Motor neuron (in vitro differentiated cells): Measurements from ENCODE around the gene GIGYF1. TPM values are rescaled to one million over a fixed set of nuclear protein-coding genes. Genes with fewer than 3 reads are reported as not detected.

Experiments
- ATAC-seq, 8 experiments: fragments of 200-7000 bp; cut with Tn5 transposase; replicated peaks in 6 of 8; 2 replicates each; pipeline ENCODE4 v1.8.0; 2021; ENCODE audit warnings: mild to moderate bottlenecking in 8 of 8, moderate library complexity in 8 of 8
- H3K27ac ChIP-seq, 2 donors: fragments of 250-450 bp; sonication (Bioruptor Pico); 2 replicates each; pipeline ENCODE4 v1.9.0; 2021; ENCODE audit warnings: antibody characterized with exemption in 2 of 2, mild to moderate bottlenecking in 2 of 2, moderate library complexity in 1 of 2
- H3K4me1 ChIP-seq, 2 donors: fragments of 250-450 bp; sonication (Bioruptor Pico); replicated peaks in 1 of 2; 2 replicates each; pipeline ENCODE4 v1.6.1; 2021; ENCODE audit warnings: antibody characterized with exemption in 2 of 2, mild to moderate bottlenecking in 2 of 2, moderate library complexity in 1 of 2
- H3K4me3 ChIP-seq, 5 donors: fragments of 250-450 bp; sonication (Bioruptor Pico); 2 replicates each; pipeline ENCODE4 v1.9.0; 2021; ENCODE audit warnings: antibody characterized with exemption in 5 of 5, mild to moderate bottlenecking in 5 of 5, moderate library complexity in 4 of 5
- WGBS, 10 experiments: fragments of 450-650 bp; shearing (Covaris generic); methylation state at CpG; one replicate each; pipeline ENCODE4 v1.0.0; 2022; 5-methylcytosine and 5-hydroxymethylcytosine counted together
- in situ Hi-C, 9 experiments: fragments of 400-800 bp; cut with MboI; loops; one replicate each; pipeline ENCODE4 v1.15.0; 2021; ENCODE audit warnings: low sequenced_read_pairs in 9 of 9, low pct_unique_long_range_greater_than_20kb in 2 of 9; ENCODE audit not compliant: unreplicated experiment in 9 of 9
- total RNA-seq, 8 experiments: library from RNA; unstranded; fragments of 300-600 nt; gene quantifications; 2 replicates each; pipeline versions ENCODE4 v1.2.3 to v1.2.4, GENCODE V29; 2022

The GIGYF1 gene
- total RNA-seq, 8 experiments from 2014 or later = 10.6 to 40.7 (median 19.1) TPM

DNA sequence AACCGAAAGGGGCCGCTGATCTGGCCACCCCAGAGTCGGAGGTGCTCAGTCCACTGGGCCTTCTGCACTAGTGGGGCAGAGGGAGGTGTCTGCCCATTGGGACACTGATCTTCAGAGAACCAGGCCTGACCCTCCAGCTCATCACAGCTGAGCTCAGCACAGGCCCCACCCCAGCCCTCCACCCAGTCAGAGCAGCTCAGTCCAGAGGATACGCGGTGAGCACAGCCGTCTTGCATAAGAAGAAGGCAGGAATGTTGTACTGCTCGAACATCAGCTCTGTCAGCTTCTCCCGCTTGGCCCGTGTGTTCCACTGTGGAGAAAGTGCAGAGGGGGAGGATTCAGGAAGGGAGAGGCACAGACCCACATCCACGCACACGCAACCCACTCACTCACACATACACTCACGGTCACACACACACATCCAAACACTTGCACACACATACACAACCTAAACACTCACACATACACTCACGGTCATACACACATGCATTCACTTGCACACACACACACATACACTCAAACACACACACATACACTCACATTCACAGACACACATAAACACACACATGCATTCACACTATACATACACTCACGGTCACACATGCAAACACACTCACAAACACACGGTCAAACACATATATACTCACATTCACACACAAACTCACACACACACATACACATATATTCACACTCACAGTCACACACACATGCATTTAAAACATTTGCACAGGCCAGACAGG lies 44.1 kb downstream of the GIGYF1 start:
- in situ Hi-C loops = no loop called here
- peaks cover 0 to 2% of the 10 kb centered on the region in 2 donors for H3K4me1 ChIP-seq
- no peak overlapping the region for H3K27ac ChIP-seq
- peak in 6 of 8 experiments; percentile 24 to 98 (median 39) for ATAC-seq
- WGBS, 10 experiments = 0 to 100% (median 59%) methylated on average over 2 to 5 of the region's 15 CpGs; no CpG with 5 or more reads in 3 of the 10 experiments
- no peak overlapping the region for H3K4me3 ChIP-seq

DNA sequence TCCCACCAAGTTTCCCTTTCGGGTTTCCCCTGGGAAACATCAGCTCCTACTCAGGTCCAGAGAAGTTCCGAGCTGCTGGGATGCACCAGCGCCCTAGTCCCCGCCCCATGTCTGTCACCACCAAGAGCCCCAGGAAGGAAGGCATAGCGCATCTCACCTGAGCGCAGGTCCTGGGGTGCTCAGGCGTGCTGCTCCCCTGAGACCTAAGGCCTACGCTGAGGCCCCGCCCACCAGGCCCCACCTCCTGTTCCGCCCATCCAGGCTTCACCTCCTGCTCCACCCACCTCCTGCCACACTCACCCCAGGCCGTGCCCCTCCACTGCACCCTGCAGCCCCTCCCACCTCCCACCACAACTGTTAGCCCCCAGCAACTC lies 51.5 kb downstream of the GIGYF1 start:
- ATAC-seq = peak in 3 of 8 experiments; percentile 20 to 50 (median 36)
- no peak overlapping the region for H3K4me3 ChIP-seq
- 40% methylated on average over 2 of the region's 11 CpGs; no CpG with 5 or more reads in 9 of the 10 experiments for WGBS, 10 experiments

DNA sequence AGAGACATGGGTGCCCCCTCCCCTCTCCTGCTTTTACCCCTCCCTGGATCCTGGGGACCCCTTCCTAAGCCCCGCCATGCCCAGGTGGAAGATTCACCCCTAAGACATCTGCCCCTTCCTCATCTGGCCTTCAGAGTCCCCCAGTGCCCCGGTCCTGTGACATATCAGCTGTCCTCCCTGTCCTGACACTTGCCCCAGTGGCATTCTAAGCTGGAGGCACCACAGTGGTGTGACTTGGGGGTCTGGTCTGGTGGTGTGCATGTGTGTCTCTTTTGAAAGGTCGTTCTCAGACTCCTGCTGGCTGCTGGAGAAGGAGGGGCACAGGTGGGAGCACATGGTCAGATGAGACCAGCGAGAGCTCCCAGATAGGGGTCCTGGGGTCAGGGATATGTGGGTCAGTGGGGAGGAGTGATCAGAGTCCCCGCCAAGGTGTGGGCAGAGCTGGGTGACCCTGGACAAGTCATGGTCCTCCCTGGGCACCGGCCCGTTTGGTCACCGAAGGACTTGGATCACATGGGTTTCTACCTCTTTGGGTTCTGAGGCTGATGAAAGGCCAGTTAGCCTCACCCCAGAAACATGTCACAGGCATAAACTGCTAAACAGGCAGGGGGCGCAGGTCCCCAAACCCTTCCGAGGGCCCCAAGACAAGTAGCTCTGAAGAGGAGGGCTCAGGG lies 52.1 kb downstream of the GIGYF1 start:
- no peak for ATAC-seq
- no peak overlapping the region for H3K4me3 ChIP-seq
- no peak overlapping the region for H3K27ac ChIP-seq
- 40 to 100% (median 97%) methylated on average over 1 to 5 of the region's 10 CpGs; no CpG with 5 or more reads in 6 of the 10 experiments for WGBS, 10 experiments
- H3K4me1 ChIP-seq = peaks cover 5 to 9% of the 10 kb centered on the region in 2 donors
- in situ Hi-C loops = no loop called here

More for the DNA sequence above, 51.5 kb downstream of the GIGYF1 start:
- Histone ChIP-seq H3K4me1 (peaks cover 5 to 9% of the 10 kb centered on the region in 2 donors), H3K27ac (no peak overlapping the region)
- in situ Hi-C loops = no loop called here

DNA sequence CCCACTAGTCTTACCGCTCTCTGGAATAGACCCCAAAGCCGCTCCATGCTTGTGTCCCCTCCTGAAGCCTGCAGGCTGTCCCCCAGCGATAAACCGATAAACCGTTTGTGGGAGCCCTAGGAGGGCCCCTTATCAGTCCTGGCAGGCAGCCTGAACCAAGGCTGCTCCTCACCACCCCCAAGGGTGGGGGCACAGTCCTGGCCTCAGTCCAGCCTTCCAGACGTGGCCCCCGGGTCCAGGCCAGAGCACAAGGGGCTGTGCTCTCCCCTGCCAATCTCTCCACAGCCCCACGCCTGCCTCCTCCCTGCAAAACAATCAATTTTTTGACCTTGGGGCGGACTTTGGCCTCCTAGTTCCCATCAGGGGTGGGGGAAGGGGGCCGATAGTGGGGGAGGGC lies 52.6 kb downstream of the GIGYF1 start, which contains the start of gene TFR2:
TFR2 (minus strand) TSS at position 90 of the 397 bp plus-strand sequence; CDS start at position 47, 43 bp downstream.
- no peak within 1 kb of the TSS for H3K4me3 ChIP-seq
- in situ Hi-C loops = no loop called here
- WGBS, 10 experiments = 82% methylated on average over 7 of the region's 10 CpGs; no CpG with 5 or more reads in 9 of the 10 experiments
- H3K27ac ChIP-seq = no peak within 1 kb of the TSS
- peaks cover 5 to 9% of the 10 kb centered on the region in 2 donors for H3K4me1 ChIP-seq
- peak in 2 of 8 experiments; percentile 11 to 21 for ATAC-seq

DNA sequence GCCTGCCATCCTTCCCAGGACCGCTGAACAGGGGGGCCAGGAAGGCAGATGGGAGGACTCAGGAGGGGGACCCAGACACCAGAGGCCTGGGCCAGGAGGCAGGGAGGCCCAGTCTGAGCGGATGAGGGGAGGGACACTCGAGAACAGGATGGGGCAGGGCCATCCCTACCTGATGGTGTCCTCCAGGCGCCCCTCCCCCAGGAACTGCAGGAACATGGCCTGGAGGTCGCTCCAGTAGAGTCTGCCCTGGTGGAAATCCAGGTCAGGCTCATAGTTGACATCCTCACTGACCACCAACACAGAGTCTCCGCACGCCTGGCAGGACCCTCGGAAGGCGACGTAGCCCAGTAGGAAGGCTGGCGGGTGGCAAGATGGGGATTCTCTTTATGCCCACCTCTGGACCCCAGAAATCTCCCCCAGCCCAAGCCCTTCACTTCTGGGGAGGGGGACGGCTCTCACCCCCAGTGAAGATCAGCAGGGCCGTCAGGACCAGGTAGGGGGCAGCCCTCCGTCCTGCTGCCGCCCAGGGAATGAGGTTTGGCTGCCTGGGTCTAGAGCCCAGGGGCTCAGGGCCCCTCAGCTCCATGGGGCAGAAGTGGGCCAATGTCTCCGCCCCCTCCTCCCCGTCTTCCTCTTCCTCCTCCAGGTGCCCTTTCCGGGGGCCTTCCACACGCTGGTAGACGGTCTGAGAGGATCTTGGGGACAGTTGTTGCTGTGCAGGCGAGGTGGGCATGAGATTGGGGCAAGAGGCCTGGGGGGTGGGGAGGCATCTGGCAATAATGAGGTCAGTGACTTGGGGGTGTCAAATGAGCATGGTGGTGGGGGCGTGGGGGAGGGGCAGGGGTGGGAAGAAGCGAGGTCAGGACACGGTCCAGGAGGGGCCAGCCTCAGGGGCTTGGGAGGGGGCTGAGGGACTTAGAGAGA lies 53.3 kb downstream of the GIGYF1 start:
- 86% methylated on average over 2 of the region's 24 CpGs; no CpG with 5 or more reads in 9 of the 10 experiments for WGBS, 10 experiments
- Histone ChIP-seq H3K4me3 (no peak overlapping the region), H3K27ac (no peak overlapping the region), H3K4me1 (peaks cover 5 to 9% of the 10 kb centered on the region in 2 donors)
- in situ Hi-C loops = no loop called here
- ATAC-seq = peak in 1 of 8 experiments; percentile 13

DNA sequence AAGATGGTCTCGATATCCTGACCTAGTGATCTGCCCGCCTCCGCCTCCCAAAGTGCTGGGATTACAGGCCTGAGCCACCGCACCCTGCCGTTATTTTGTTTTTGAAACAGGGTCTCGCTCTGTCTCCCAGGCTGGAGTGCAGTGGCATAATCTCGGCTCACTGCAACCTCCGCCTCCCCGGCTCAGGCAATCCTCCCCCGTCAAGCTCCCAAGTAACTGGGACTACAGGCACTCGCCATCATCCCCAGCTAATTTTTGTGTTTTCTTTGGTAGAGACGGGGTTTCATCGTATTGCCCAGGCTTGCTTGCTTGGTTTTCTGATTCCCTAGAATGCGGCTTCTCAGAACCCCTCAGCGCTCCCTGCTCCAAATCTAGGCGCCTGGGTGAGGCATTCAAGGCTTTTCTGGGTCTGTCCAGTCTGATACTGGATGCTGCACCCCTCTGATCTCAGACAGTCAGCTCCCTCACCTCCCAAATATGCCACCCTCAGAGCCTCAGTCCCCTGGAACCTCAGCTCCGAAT lies 54.0 kb downstream of the GIGYF1 start:
- peaks cover 5 to 9% of the 10 kb centered on the region in 2 donors for H3K4me1 ChIP-seq
- 60 to 100% (median 76%) methylated on average over 1 to 14 of the region's 17 CpGs; no CpG with 5 or more reads in 5 of the 10 experiments for WGBS, 10 experiments
- ATAC-seq = no peak

DNA sequence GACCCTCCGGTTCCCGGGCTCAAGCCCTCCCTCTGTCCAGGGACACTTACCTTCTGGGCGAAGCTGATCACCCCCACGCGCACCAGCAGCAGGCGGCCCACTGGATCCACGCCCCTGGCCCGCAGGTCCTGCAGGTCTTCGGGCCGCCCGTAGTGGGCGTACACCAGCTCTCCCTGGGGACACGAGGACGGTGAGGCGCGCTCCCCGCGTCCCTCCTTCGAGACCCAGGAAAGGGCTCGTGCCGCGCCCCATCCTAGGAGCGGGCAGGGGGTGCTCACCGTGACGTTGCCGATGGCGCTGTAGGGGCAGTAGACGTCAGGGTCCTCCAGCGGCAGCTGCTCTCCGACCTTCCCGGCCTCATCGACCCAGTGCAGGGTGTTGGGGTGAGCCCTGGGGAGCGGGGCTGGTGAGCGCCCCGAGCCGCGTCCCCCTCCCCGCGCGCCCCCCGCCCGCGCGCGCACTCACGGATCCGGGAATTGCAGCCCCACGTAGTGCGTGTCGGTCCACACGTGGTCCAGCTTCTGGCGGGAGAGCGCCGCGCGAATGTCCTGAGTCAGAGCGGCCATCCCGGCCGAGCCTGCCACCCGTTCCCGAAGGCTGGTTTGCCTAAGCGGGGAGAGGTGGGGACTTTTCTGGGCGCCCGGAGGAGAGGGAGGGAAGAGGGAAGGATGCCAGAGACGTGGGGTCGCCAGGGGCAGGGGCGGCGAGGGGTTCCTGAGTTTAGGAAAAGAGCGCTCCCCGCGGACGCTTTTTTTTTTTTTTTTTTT lies 60.9 kb downstream of the GIGYF1 start:
- ATAC-seq = peak; percentile 84 to 88 (median 86)
- peak overlapping the region; percentile 23 to 40 (median 31) for H3K4me3 ChIP-seq
- no peaks in the 10 kb centered on the region for H3K4me1 ChIP-seq
- H3K27ac ChIP-seq = peak overlapping the region in 1 of 2 donors; percentile 18
- 7 to 16% (median 10%) methylated on average over 2 to 5 of the region's 72 CpGs; no CpG with 5 or more reads in 7 of the 10 experiments for WGBS, 10 experiments
- in situ Hi-C loops = no loop called here

More for the DNA sequence above, 54.0 kb downstream of the GIGYF1 start:
- Histone ChIP-seq H3K27ac (no peak overlapping the region), H3K4me3 (no peak overlapping the region)
- in situ Hi-C loops = no loop called here

DNA sequence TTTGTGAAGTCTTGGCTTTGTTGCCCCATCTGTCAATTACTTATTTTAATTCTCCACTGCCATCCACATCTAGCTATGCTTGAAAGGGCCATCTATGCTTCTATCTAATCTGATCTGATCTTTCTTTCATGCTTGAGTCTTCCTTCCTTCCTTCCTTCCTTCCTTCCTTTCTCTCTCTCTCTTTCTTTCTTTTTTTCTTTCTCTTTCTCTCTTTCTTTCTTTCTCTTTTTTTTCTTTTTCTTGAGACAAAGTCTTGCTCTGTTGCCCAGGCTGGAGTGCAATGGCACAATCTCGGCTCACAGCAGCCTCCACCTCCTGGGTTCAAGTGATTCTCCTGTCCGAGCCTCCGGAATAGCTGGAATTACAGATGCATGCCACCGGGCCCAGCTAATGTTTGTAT lies 64.0 kb downstream of the GIGYF1 start:
- Histone ChIP-seq H3K4me3 (no peak overlapping the region), H3K4me1 (peaks cover 0 to 3% of the 10 kb centered on the region in 2 donors), H3K27ac (no peak overlapping the region)
- in situ Hi-C loops = no loop called here
- 74 to 100% (median 96%) methylated on average over 2 to 4 of the region's 4 CpGs; no CpG with 5 or more reads in 1 of the 10 experiments for WGBS, 10 experiments
- ATAC-seq = no peak

Other genes with a start within 250 kb of the GIGYF1 start
- gene SPACDR, start 230.0 kb downstream of the GIGYF1 start, total RNA-seq = 1 to 10 TPM in 2 of 8 experiments, under 1 TPM in 5, not detected in 1; 0.38 to 2.7 (median 0.81) TPM
- gene TSC22D4, start 215.0 kb downstream of the GIGYF1 start, total RNA-seq = 10 to 100 TPM in 7 of 8 experiments, 1 to 10 TPM in 1; 9.9 to 44.4 (median 22.0) TPM
- 10 to 100 TPM in 5 of 8 experiments, 1 to 10 TPM in 1, under 1 TPM in 2; 0.81 to 30.0 (median 14.4) TPM for gene NYAP1, start 210.3 kb downstream of the GIGYF1 start, total RNA-seq
- 10 to 100 TPM in 4 of 8 experiments, 1 to 10 TPM in 4; 2.7 to 22.3 (median 7.5) TPM for gene AGFG2, start 155.0 kb downstream of the GIGYF1 start, total RNA-seq
- 1 to 10 TPM in 4 of 8 experiments, under 1 TPM in 3, not detected in 1; 0.43 to 2.8 (median 1.0) TPM for gene SAP25, start 120.3 kb downstream of the GIGYF1 start, total RNA-seq
- gene LRCH4, start 108.1 kb downstream of the GIGYF1 start, total RNA-seq = 10 to 100 TPM in 5 of 8 experiments, 1 to 10 TPM in 3; 9.1 to 24.3 (median 18.6) TPM
- gene FBXO24, start 107.9 kb downstream of the GIGYF1 start, total RNA-seq = 1 to 10 TPM in 3 of 8 experiments, under 1 TPM in 5; 0.25 to 1.9 (median 0.75) TPM
- 100 to 1,000 TPM in 4 of 8 experiments, 10 to 100 TPM in 1, 1 to 10 TPM in 3; 3.0 to 369 (median 86.9) TPM for gene PCOLCE, start 91.9 kb downstream of the GIGYF1 start, total RNA-seq
- 10 to 100 TPM in 7 of 8 experiments, 1 to 10 TPM in 1; 9.5 to 20.5 (median 15.2) TPM for gene MOSPD3, start 81.7 kb downstream of the GIGYF1 start, total RNA-seq
- 1 to 10 TPM in 6 of 8 experiments, under 1 TPM in 2; 0.54 to 3.9 (median 2.5) TPM for gene TFR2, start 52.7 kb downstream of the GIGYF1 start, total RNA-seq
- gene ACTL6B, start 37.8 kb downstream of the GIGYF1 start, total RNA-seq = 10 to 100 TPM in 5 of 8 experiments, not detected in 3; 29.4 to 51.9 (median 38.1) TPM
- 100 to 1,000 TPM; 141 to 235 (median 188) TPM for gene GNB2, start 20.5 kb downstream of the GIGYF1 start, total RNA-seq
- gene POP7, start 11.9 kb upstream of the GIGYF1 start, total RNA-seq = 10 to 100 TPM; 32.0 to 59.6 (median 38.6) TPM
- under 1 TPM in 1 of 8 experiments, not detected in 7; 0.11 TPM for gene EPO, start 26.2 kb upstream of the GIGYF1 start, total RNA-seq
- gene ZAN, start 39.3 kb upstream of the GIGYF1 start, total RNA-seq = under 1 TPM in 6 of 8 experiments, not detected in 2; 0.04 to 0.24 (median 0.14) TPM
- gene EPHB4, start 133.3 kb upstream of the GIGYF1 start, total RNA-seq = 10 to 100 TPM in 5 of 8 experiments, 1 to 10 TPM in 3; 3.5 to 49.9 (median 17.1) TPM
- gene SLC12A9, start 158.5 kb upstream of the GIGYF1 start, total RNA-seq = 10 to 100 TPM in 4 of 8 experiments, 1 to 10 TPM in 4; 6.8 to 29.3 (median 11.9) TPM
- gene TRIP6, start 173.1 kb upstream of the GIGYF1 start, total RNA-seq = 10 to 100 TPM in 5 of 8 experiments, 1 to 10 TPM in 3; 3.0 to 90.1 (median 22.4) TPM
- gene SRRT, start 180.9 kb upstream of the GIGYF1 start, total RNA-seq = 100 to 1,000 TPM in 3 of 8 experiments, 10 to 100 TPM in 5; 28.4 to 149 (median 57.0) TPM
- gene UFSP1, start 195.5 kb upstream of the GIGYF1 start, total RNA-seq = 1 to 10 TPM; 2.4 to 5.2 (median 2.9) TPM
- 10 to 100 TPM in 4 of 8 experiments, 1 to 10 TPM in 4; 1.3 to 64.5 (median 13.4) TPM for gene ACHE, start 201.6 kb upstream of the GIGYF1 start, total RNA-seq